ENCODE data around the gene CALML5. TPM values are rescaled to one million over a fixed set of nuclear protein-coding genes. Genes with fewer than 3 reads are reported as not detected.

CALML5 gene
- polyA plus RNA-seq, 12 donors = 0.94 to 4.9 (median 4.6) TPM; not detected in 9

- DNase-seq = no peak
Observed at GRCh38 chr10:5534051-5534821, 34.9 kb upstream of the CALML5 start.

- no peak for DNase-seq
Observed at GRCh38 chr10:5533098-5533731, 33.8 kb upstream of the CALML5 start.

GRCh38 chr10:5532618-5533097 is 33.3 kb upstream of the CALML5 start:
- no peak for DNase-seq

- DNase-seq = no peak
Observed at GRCh38 chr10:5532307-5532605, 32.9 kb upstream of the CALML5 start.

- DNase-seq = no peak
Observed at GRCh38 chr10:5531558-5532306, 32.4 kb upstream of the CALML5 start.

GRCh38 chr10:5530846-5531557 is 31.6 kb upstream of the CALML5 start:
- DNase-seq = no peak

- no peak for DNase-seq
Observed at GRCh38 chr10:5530412-5530806, 31.0 kb upstream of the CALML5 start.

- DNase-seq = no peak
Observed at GRCh38 chr10:5529702-5530411, 30.5 kb upstream of the CALML5 start.

- no peak for DNase-seq
Observed at GRCh38 chr10:5528989-5529701, 29.8 kb upstream of the CALML5 start.

GRCh38 chr10:5527332-5528200 is 28.2 kb upstream of the CALML5 start:
- DNase-seq = no peak

- DNase-seq = no peak
Observed at GRCh38 chr10:5526691-5527331, 27.4 kb upstream of the CALML5 start.

GRCh38 chr10:5525561-5526341 is 26.4 kb upstream of the CALML5 start:
- no peak for DNase-seq

GRCh38 chr10:5524641-5525560 is 25.5 kb upstream of the CALML5 start, which contains the start of gene CALML3:
Gene CALML3, plus strand, starts transcription at chr10:5524961. Its CDS starts 125 bp downstream, at chr10:5525086.
- no peak for DNase-seq

- no peak for DNase-seq
Observed at GRCh38 chr10:5523796-5524574, 24.6 kb upstream of the CALML5 start.

- no peak for DNase-seq
Observed at GRCh38 chr10:5522913-5523560, 23.7 kb upstream of the CALML5 start.

- no peak for DNase-seq
Observed at GRCh38 chr10:5519054-5519453, 19.7 kb upstream of the CALML5 start.
